Mesenteric fat pad (tissue), 1 donor: ENCODE results near the gene SUGP2. TPM values are rescaled to one million over a fixed set of nuclear protein-coding genes. Genes with fewer than 3 reads are reported as not detected.

Experiments
- DNase-seq: peaks from one replicate; pipeline ENCODE4 v3.0.0-alpha.2; 2020; ENCODE audit warnings: low spot score
- long read RNA-seq: library from polyadenylated mRNA; unstranded; transcript quantifications from one replicate; pipeline ENCODE4 v2.0.0, GENCODE V29; 2020
- total RNA-seq: library from RNA; stranded (reverse); fragmentation: NEBNext Ultra II Directional; extraction: Animal tissue kit (Norgen Biotek cat#: 25700); gene quantifications from one replicate; pipeline ENCODE4 v1.2.1, GENCODE V29; 2021
- donor health status: DM: yes; HTN: yes; CAD: no.

Gene SUGP2
- 58.8 TPM for total RNA-seq
- long read RNA-seq, partial matches to known transcripts: 13 of 35 reads
- long read RNA-seq, other reads (novel, unspliced or antisense): 22 of 35 reads

GRCh38 chr19:19033426-19034203, at the start of gene SUGP2, which contains the start of gene ARMC6:
TSS of gene SUGP2 (minus strand) at chr19:19033517. CDS start at chr19:19031071, 2,446 bp downstream.
TSS of gene ARMC6 (plus strand) at chr19:19033603. CDS start at chr19:19034210, 607 bp downstream.
- peak; percentile 97 for DNase-seq

- no peak for DNase-seq
Measured at GRCh38 chr19:19081642-19082151, 48.4 kb upstream of the SUGP2 start.

GRCh38 chr19:19079571-19079970, 46.3 kb upstream of the SUGP2 start:
- DNase-seq: no peak

GRCh38 chr19:19078801-19079200, 45.5 kb upstream of the SUGP2 start:
- no peak for DNase-seq

- DNase-seq: no peak
Measured at GRCh38 chr19:19077103-19077502, 43.8 kb upstream of the SUGP2 start.

- DNase-seq: no peak
Measured at GRCh38 chr19:19076476-19076875, 43.2 kb upstream of the SUGP2 start.

GRCh38 chr19:19075126-19075525, 41.8 kb upstream of the SUGP2 start:
- DNase-seq: no peak

GRCh38 chr19:19074196-19074882, 41.0 kb upstream of the SUGP2 start:
- no peak for DNase-seq

GRCh38 chr19:19071897-19072296, 38.6 kb upstream of the SUGP2 start:
- DNase-seq: no peak

- no peak for DNase-seq
Measured at GRCh38 chr19:19068659-19069654, 35.6 kb upstream of the SUGP2 start.

GRCh38 chr19:19067276-19068072, 34.2 kb upstream of the SUGP2 start:
- DNase-seq: no peak

- no peak for DNase-seq
Measured at GRCh38 chr19:19064811-19065745, 31.8 kb upstream of the SUGP2 start.

- DNase-seq: no peak
Measured at GRCh38 chr19:19064098-19064722, 30.9 kb upstream of the SUGP2 start.

- peak; percentile 99 for DNase-seq
Measured at GRCh38 chr19:19063183-19064097, 30.1 kb upstream of the SUGP2 start, which contains the start of gene SLC25A42. TSS of gene SLC25A42 (plus strand) at chr19:19063994. CDS start at chr19:19096125, 32,131 bp downstream.

- no peak for DNase-seq
Measured at GRCh38 chr19:19062454-19063182, 29.3 kb upstream of the SUGP2 start.

GRCh38 chr19:19061506-19061905, 28.2 kb upstream of the SUGP2 start:
- no peak for DNase-seq
